IPS-15b (cell line): ENCODE data around the gene OR4E2.
"Not testable (repeated sequence)": the region's sequence is repeated elsewhere in the genome, so short reads cannot be mapped to it uniquely, and the experiment has no call there.

Source experiments
- H3K27me3 ChIP-seq: one replicate; pipeline ENCODE4 v1.6.1; 2013; ENCODE audit warnings: low read length; ENCODE audit not compliant: control insufficient read depth, insufficient read depth
- H3K36me3 ChIP-seq: one replicate; pipeline ENCODE4 v1.6.1; 2013; ENCODE audit warnings: low read length; ENCODE audit not compliant: control insufficient read depth, insufficient read depth
- H3K4me1 ChIP-seq: one replicate; pipeline ENCODE4 v1.6.1; 2013; ENCODE audit warnings: mild to moderate bottlenecking, low read length; ENCODE audit not compliant: control insufficient read depth, insufficient read depth
- H3K4me3 ChIP-seq: one replicate; pipeline ENCODE4 v1.5.1; 2013; ENCODE audit warnings: low read depth, low read length
- H3K9ac ChIP-seq: one replicate; pipeline ENCODE4 v1.6.1; 2013; ENCODE audit warnings: low read depth, mild to moderate bottlenecking, low read length
- H3K9me3 ChIP-seq: one replicate; pipeline ENCODE4 v1.6.1; 2013; ENCODE audit warnings: mild to moderate bottlenecking, low read length; ENCODE audit not compliant: control insufficient read depth, insufficient read depth

OR4E2 gene

DNA sequence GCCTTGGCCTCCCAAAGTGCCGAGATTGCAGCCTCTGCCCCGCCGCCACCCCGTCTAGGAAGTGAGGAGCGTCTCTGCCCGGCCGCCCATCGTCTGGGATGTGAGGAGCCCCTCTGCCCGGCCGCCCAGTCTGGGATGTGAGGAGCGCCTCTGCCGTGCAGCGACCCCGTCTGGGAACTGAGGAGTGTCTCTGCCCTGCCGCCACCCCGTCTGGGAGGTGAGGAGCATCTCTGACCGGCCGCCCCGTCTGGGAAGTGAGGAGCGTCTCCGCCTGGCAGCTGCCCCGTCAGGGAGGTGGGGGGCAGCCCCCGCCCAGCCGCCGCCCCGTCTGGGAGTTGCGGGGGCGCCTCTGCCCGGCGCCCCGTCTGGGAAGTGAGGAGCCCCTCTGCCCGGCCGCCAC, 44.0 kb downstream of the OR4E2 start:
- H3K4me1 ChIP-seq, H3K36me3 ChIP-seq, H3K9ac ChIP-seq, H3K27me3 ChIP-seq, H3K9me3 ChIP-seq, H3K4me3 ChIP-seq: not testable (repeated sequence)

GRCh38 chr14:21698538-21698937, 44.9 kb downstream of the OR4E2 start:
- H3K4me3 ChIP-seq, H3K4me1 ChIP-seq, H3K9ac ChIP-seq, H3K36me3 ChIP-seq, H3K9me3 ChIP-seq, H3K27me3 ChIP-seq: not testable (repeated sequence)

DNA sequence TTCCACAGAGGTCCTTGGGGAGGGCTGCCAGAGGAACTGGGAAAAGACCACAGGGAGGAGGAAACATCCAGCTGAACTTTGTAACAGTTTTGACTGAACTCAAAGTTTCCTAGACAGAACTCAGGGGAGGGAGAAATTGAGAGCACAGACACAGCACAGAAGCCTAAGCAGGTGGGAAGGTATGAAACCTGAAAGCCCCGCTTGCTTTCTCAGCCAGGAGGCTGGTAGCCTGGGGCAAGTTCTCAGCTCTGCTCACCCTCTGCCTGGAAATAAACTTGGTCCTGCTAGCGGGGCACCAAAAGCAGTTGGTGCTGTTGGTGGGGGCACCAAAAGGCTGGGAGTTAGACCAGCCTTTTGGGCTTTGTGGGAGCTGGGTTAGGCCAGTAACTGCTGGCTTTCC, 45.9 kb downstream of the OR4E2 start:
- Histone ChIP-seq H3K9ac (no peak overlapping the region), H3K9me3 (no peaks in the 10 kb centered on the region), H3K36me3 (no peaks in the 10 kb centered on the region), H3K4me1 (no peaks in the 10 kb centered on the region), H3K27me3 (no peaks in the 10 kb centered on the region), H3K4me3 (no peak overlapping the region)

DNA sequence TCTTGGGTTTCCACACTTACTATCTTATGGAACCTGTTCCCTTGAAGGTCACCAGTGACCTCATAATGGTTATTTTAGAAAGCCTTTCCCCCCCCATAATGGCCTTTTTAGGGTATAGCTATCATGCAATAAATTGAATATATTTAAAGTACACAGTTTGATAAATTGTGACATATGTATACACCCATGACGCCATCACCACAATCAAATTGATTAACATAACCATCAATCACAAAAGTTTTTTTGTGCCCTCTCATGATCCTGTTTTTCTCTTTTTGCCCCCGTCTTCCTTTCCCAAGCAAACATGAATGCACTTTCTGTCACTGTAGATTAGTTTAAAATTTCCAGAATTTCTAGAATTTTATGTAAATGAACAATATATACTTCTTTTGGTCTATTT, 48.7 kb downstream of the OR4E2 start:
- peaks cover 3% of the 10 kb centered on the region for H3K9me3 ChIP-seq
- no peaks in the 10 kb centered on the region for H3K4me1 ChIP-seq
- H3K36me3 ChIP-seq = no peaks in the 10 kb centered on the region
- H3K9ac ChIP-seq = no peak overlapping the region
- H3K4me3 ChIP-seq = no peak overlapping the region
- H3K27me3 ChIP-seq = no peaks in the 10 kb centered on the region

DNA sequence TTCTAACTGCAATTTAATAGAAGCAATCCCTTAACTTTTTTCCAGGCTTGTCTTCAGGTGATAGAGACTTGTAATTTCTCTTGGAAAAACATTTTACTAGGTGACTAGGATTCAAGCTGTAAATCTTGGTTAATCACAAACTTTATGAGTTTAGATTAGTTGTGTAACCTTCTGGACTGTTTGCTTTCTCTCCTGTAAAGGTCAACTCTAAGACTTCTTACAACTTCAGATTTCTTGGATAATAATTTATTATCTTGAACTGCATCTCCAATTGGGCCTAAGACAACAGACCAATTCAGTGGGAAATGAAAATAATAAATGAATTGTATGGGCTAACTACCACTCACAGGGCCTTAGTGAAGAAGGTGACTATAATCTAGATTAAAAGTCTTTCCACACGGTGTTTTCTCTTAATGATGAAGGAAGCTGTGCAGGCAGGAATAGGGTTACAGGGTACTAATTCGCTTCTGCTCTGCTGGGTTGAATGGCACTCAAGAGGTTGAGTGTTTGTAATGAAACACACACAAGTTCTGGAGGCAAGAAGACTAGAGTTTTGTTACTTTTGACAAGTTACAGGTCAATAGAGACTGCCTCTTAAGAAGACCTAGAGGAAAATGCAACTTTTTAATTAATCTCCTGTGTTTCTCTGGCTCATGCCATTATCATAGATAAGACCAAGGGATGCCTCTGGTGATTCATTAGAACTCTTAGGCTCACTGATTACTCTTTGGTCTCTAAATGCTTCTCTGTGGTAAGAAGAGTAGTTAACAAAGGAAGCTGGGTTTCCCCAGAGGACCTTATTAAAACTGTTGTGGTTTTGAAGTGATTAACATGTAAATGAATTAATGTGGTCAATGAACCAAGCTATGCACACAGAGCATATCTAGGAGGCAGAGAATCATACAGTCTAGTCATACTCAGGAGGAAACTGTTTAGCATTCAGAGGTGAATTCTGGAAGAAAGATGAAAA, 50.0 kb downstream of the OR4E2 start:
- Histone ChIP-seq H3K4me1 (no peaks in the 10 kb centered on the region), H3K4me3 (no peak overlapping the region), H3K36me3 (no peaks in the 10 kb centered on the region), H3K9me3 (peaks cover 3% of the 10 kb centered on the region), H3K27me3 (no peaks in the 10 kb centered on the region), H3K9ac (no peak overlapping the region)

GRCh38 chr14:21704338-21704737, 50.7 kb downstream of the OR4E2 start:
- no peak overlapping the region for H3K9ac ChIP-seq
- peaks cover 3% of the 10 kb centered on the region for H3K9me3 ChIP-seq
- H3K27me3 ChIP-seq = no peaks in the 10 kb centered on the region
- no peak overlapping the region for H3K4me3 ChIP-seq
- no peaks in the 10 kb centered on the region for H3K36me3 ChIP-seq
- H3K4me1 ChIP-seq = no peaks in the 10 kb centered on the region

DNA sequence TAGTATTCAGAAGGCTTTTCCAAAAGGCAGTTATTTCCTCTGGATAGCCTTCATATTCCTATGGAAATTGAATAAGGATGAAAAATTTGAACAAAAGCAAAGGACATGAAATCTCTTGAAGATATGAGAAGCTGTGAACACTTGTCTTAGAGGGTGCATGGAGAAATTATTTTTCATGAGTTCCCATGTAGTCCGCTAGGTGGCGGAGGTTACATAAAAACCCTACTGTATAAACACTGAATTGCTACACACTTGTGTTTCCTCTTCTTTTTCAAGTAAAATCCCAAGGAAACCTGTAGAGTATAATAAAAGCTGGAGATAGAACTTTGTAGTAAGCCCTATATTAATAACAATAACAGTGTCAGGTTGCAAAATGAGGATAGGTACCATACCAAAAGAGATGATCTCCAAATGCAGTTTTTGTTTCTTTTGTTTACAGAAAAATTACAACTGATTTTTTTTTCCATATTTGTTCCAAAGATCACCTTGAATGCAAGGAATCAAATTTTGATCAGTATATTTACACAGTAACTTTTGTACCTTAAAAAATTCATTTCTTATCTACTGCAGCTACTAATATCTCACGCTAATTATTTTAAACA, 57.8 kb downstream of the OR4E2 start:
- Histone ChIP-seq H3K9me3 (peaks cover 3% of the 10 kb centered on the region), H3K4me3 (no peak overlapping the region), H3K27me3 (no peaks in the 10 kb centered on the region), H3K36me3 (no peaks in the 10 kb centered on the region), H3K4me1 (no peaks in the 10 kb centered on the region), H3K9ac (no peak overlapping the region)

GRCh38 chr14:21712036-21712435, 58.4 kb downstream of the OR4E2 start:
- Histone ChIP-seq H3K9me3 (no peaks in the 10 kb centered on the region), H3K4me1 (no peaks in the 10 kb centered on the region), H3K9ac (no peak overlapping the region), H3K36me3 (no peaks in the 10 kb centered on the region), H3K27me3 (no peaks in the 10 kb centered on the region), H3K4me3 (no peak overlapping the region)

GRCh38 chr14:21714318-21714929, 60.8 kb downstream of the OR4E2 start:
- Histone ChIP-seq H3K9me3 (no peaks in the 10 kb centered on the region), H3K9ac (no peak overlapping the region), H3K36me3 (no peaks in the 10 kb centered on the region), H3K4me3 (no peak overlapping the region), H3K4me1 (no peaks in the 10 kb centered on the region), H3K27me3 (no peaks in the 10 kb centered on the region)
